GM13976 (cell line): Measurements from ENCODE around the gene SYNE4.

Source experiments
- DNase-seq: peaks from one replicate; pipeline ENCODE4 v3.0.0; 2012; ENCODE audit warnings: low spot score
- CTCF ChIP-seq: IDR thresholded peaks from 2 replicates; pipeline ENCODE4 v1.5.1; 2012; ENCODE audit warnings: borderline replicate concordance, mild to moderate bottlenecking; ENCODE audit not compliant: insufficient read depth; ENCODE audit errors: extremely low read depth, missing control alignments, control extremely low read depth
- in situ Hi-C: fragments of 300-500 bp; cut with MboI; formaldehyde crosslinking; loops from one replicate; pipeline ENCODE4 v1.12.0; 2022; ENCODE audit warnings: low sequenced_read_pairs, mixed read lengths, inconsistent platforms; ENCODE audit not compliant: unreplicated experiment

Gene SYNE4

GRCh38 chr19:35955881-35956634 is 52.6 kb downstream of the SYNE4 start:
- DNase-seq: no peak
- TF ChIP-seq CTCF: no peak
- in situ Hi-C loops: no loop called here
